ENCODE data around the gene CTNND2. TPM values are rescaled to one million over a fixed set of nuclear protein-coding genes. Genes with fewer than 3 reads are reported as not detected.

Gene CTNND2
- total RNA-seq, 1 donor from 2014 or later: 40.0 TPM

DNA sequence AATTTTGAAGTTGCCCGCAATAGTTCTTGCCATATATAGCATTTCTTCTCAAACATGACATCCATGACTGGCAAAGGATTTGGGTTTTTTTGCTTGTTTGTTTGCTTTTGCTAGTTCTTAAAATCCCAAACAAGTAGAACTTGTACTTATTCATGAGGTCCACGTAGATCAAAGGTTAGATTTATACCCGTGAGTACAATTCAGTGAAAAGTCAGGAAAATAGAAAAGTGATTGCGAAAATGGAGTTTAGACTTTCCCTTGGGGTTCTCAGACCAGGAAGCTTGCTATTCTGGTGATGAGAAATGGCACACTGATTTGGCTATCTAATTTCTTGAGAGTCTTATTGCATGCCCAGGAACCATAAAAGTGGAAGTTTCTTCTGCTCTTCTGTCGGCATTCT is 304.7 kb downstream of the CTNND2 start:
- H3K4me3 Mint-ChIP-seq: no peak overlapping the region
- peaks cover 27% of the 10 kb centered on the region for H3K4me1 Mint-ChIP-seq
- H3K27me3 Mint-ChIP-seq (ENCODE audit: low read depth): no peaks in the 10 kb centered on the region
- no peak overlapping the region for H3K27ac Mint-ChIP-seq (ENCODE audit: unreplicated experiment)
- TF ChIP-seq, protein P1, sequence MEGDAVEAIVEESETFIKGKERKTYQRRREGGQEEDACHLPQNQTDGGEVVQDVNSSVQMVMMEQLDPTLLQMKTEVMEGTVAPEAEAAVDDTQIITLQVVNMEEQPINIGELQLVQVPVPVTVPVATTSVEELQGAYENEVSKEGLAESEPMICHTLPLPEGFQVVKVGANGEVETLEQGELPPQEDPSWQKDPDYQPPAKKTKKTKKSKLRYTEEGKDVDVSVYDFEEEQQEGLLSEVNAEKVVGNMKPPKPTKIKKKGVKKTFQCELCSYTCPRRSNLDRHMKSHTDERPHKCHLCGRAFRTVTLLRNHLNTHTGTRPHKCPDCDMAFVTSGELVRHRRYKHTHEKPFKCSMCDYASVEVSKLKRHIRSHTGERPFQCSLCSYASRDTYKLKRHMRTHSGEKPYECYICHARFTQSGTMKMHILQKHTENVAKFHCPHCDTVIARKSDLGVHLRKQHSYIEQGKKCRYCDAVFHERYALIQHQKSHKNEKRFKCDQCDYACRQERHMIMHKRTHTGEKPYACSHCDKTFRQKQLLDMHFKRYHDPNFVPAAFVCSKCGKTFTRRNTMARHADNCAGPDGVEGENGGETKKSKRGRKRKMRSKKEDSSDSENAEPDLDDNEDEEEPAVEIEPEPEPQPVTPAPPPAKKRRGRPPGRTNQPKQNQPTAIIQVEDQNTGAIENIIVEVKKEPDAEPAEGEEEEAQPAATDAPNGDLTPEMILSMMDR (conservative IDR thresholded peaks at IDR 0.05): no peak
- H3K9me3 Mint-ChIP-seq: peaks cover 10% of the 10 kb centered on the region
- DNase-seq (ENCODE audit: low read depth, low spot score): no peak
- peaks cover 2% of the 10 kb centered on the region for H3K36me3 Mint-ChIP-seq (ENCODE audit: low read depth)

DNA sequence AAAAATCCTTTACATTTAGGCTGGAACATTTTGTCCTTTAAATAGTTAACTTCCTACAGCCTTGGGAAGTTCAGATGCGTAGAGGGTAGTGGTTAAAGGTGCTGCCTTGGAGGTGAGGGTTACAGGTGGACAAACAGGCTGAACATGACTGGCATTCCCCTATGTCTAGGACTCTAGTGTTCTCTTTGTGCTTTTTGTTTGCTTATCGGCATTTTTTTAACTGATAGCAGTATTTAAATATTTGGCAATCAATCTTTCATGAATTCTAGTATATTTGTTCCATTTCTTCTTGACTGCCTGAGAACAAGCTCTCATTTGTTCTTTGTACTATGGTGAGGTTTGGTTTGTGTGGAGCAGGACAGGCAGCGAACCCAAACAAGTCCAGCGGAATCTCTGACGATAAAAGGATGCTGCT is 307.6 kb downstream of the CTNND2 start:
- H3K4me1 Mint-ChIP-seq: peaks cover 32% of the 10 kb centered on the region
- H3K36me3 Mint-ChIP-seq (ENCODE audit: low read depth): peaks cover 2% of the 10 kb centered on the region
- no peaks in the 10 kb centered on the region for H3K27me3 Mint-ChIP-seq (ENCODE audit: low read depth)
- TF ChIP-seq, protein P1 (conservative IDR thresholded peaks at IDR 0.05): no peak
- no peak overlapping the region for H3K4me3 Mint-ChIP-seq
- no peak for DNase-seq (ENCODE audit: low read depth, low spot score)
- peaks cover 10% of the 10 kb centered on the region for H3K9me3 Mint-ChIP-seq
- peak overlapping the region; percentile 44 for H3K27ac Mint-ChIP-seq (ENCODE audit: unreplicated experiment)

DNA sequence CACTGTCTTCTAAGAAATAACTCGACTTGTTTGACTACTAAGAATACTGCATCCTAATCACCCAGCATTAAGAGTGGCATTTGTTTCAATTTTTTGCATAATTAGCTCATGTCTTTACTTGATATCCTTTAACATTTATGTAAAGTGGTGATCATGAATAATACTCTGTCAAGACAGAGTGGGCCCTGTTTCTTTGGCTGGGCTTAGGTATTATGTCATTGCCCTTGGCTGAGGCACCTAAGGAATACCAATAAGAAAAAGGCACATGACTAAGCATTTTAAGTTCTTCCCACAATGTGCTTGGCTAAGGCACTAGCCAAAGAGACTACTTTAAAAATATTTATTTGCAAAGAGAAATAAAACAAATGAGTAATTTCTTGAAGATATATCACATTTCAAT is 308.1 kb downstream of the CTNND2 start:
- peaks cover 36% of the 10 kb centered on the region for H3K4me1 Mint-ChIP-seq
- H3K4me3 Mint-ChIP-seq: no peak overlapping the region
- H3K9me3 Mint-ChIP-seq: peaks cover 10% of the 10 kb centered on the region
- TF ChIP-seq, protein P1 (conservative IDR thresholded peaks at IDR 0.05): no peak
- no peaks in the 10 kb centered on the region for H3K27me3 Mint-ChIP-seq (ENCODE audit: low read depth)
- H3K36me3 Mint-ChIP-seq (ENCODE audit: low read depth): peaks cover 2% of the 10 kb centered on the region
- DNase-seq (ENCODE audit: low read depth, low spot score): no peak
- no peak overlapping the region for H3K27ac Mint-ChIP-seq (ENCODE audit: unreplicated experiment)

DNA sequence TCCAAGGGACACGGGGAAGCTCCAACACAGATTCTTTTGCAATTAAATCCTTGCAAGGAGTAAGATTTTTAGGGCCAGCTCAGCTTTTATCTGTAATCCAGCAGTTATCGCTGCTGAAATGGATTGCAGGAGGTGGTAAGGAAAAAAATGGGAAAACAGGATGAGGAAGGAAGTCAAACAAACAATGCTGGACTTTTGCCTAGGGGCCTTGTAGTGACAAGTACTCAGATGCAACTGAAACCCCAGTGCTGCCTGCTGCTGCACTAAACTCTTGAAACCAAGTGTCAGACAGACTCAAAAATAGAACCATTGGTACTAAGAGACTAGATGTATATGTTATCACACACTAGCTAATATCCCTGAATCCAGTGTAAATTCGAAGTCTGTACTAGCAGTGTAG is 309.2 kb downstream of the CTNND2 start:
- H3K4me1 Mint-ChIP-seq: peaks cover 45% of the 10 kb centered on the region
- no peak overlapping the region for H3K27ac Mint-ChIP-seq (ENCODE audit: unreplicated experiment)

DNA sequence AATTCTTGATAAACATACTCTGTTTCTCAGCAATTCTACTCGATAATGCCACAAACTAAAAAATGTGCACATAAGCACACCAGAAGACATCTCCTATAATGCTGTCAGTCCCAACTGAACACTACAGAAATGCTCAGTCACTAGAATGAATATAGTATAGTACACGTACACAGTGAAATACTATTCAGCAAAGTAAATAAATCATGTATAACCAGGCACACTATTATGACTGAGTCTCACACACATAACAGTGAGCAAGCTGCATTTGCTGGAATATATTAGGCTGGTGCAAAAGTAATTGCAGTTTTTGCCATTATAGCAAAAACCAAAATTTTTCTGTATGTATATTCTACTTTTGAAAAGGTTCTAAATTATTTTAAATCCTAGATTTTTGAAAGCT is 310.2 kb downstream of the CTNND2 start:
- Mint-ChIP-seq H3K36me3 (ENCODE audit: low read depth) (no peaks in the 10 kb centered on the region), H3K4me3 (no peak overlapping the region), H3K27me3 (ENCODE audit: low read depth) (no peaks in the 10 kb centered on the region), H3K27ac (ENCODE audit: unreplicated experiment) (no peak overlapping the region), H3K9me3 (peaks cover 9% of the 10 kb centered on the region), H3K4me1 (peaks cover 53% of the 10 kb centered on the region)
- no peak for DNase-seq (ENCODE audit: low read depth, low spot score)
- TF ChIP-seq, protein P1 (conservative IDR thresholded peaks at IDR 0.05): no peak

More for the DNA sequence above, 309.2 kb downstream of the CTNND2 start:
- H3K4me3 Mint-ChIP-seq: no peak overlapping the region
- no peak for DNase-seq (ENCODE audit: low read depth, low spot score)
- H3K36me3 Mint-ChIP-seq (ENCODE audit: low read depth): peaks cover 2% of the 10 kb centered on the region
- TF ChIP-seq, protein P1 (conservative IDR thresholded peaks at IDR 0.05): no peak
- peaks cover 12% of the 10 kb centered on the region for H3K9me3 Mint-ChIP-seq
- no peaks in the 10 kb centered on the region for H3K27me3 Mint-ChIP-seq (ENCODE audit: low read depth)

DNA sequence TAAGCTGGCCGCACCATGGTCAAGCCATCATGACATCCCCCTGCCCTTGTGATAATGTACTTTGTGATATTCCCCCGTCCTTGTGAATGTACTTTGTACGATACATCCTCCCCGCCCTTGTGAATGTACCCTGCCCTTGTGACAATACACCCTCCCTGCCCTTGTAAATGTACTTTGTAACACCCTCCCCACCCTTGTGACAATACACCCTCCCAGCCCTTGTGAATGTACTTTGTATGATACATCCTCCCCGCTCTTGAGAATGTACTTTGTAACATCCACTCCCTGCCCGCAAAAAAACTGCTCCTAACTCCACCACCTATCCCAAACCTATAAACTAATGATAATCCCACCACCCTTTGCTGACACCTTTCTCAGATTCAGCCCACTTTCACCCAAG is 313.8 kb downstream of the CTNND2 start:
- TF ChIP-seq, protein P1 (conservative IDR thresholded peaks at IDR 0.05): no peak
- no peak for DNase-seq (ENCODE audit: low read depth, low spot score)
- H3K4me3 Mint-ChIP-seq: peak overlapping the region; percentile 82
- H3K9me3 Mint-ChIP-seq: peaks cover 3% of the 10 kb centered on the region
- H3K27ac Mint-ChIP-seq (ENCODE audit: unreplicated experiment): no peak overlapping the region
- H3K27me3 Mint-ChIP-seq (ENCODE audit: low read depth): no peaks in the 10 kb centered on the region
- no peaks in the 10 kb centered on the region for H3K36me3 Mint-ChIP-seq (ENCODE audit: low read depth)
- peaks cover 47% of the 10 kb centered on the region for H3K4me1 Mint-ChIP-seq
